ENCODE measurements around the gene UNK.
"Not testable (repeated sequence)": the region's sequence is repeated elsewhere in the genome, so short reads cannot be mapped to it uniquely, and the experiment has no call there.

The UNK gene

DNA sequence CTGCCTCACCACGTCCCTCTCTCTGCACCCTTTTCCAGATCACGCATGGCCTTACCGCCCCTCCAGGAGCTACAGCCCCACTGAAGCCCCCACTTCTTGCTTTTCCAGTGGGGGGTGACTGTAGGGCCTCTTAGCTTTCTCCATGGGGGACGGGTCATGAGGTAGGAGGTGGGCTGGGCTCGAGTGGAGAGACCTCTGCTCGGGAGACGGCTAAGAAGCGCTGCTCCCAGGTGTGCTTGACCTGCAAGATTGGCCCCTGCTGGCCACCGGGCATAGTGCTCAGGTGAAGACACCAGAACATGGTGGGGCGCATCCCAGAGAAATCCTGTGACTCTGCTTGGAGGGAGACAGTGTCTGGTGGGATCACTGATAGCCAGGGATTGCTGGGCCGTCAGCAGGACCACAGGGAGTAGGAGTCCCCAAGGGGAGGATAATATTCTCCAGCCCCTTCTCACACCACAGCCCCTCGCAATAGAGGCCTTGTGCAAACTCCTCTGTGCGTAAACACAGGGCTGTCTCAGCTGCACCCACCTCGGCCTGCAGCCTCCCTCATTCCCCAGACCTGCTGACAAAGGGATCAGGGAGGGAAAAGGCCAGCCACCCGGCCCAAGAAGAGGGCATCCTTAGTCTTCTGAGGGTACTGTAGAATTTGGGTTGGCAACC lies 10.7 kb upstream of the UNK start:
- intact Hi-C loops (cut with micrococcal nuclease): no loop called here
- H3K27ac Mint-ChIP-seq: no peak overlapping the region
- peaks cover 20% of the 10 kb centered on the region for H3K4me1 Mint-ChIP-seq (ENCODE audit: low read depth)

GRCh38 chr17:75774471-75774990 lies 10.1 kb upstream of the UNK start:
- Mint-ChIP-seq H3K27me3 (no peaks in the 10 kb centered on the region), H3K4me3 (no peak overlapping the region), H3K4me1 (ENCODE audit: low read depth) (peaks cover 20% of the 10 kb centered on the region), H3K36me3 (ENCODE audit: low read depth) (peaks cover 53% of the 10 kb centered on the region), H3K9me3 (no peaks in the 10 kb centered on the region), H3K27ac (no peak overlapping the region)
- intact Hi-C loops (cut with micrococcal nuclease): no loop called here

More for the DNA sequence above, 10.7 kb upstream of the UNK start:
- H3K27me3 Mint-ChIP-seq: no peaks in the 10 kb centered on the region
- H3K36me3 Mint-ChIP-seq (ENCODE audit: low read depth): peaks cover 47% of the 10 kb centered on the region
- no peak overlapping the region for H3K4me3 Mint-ChIP-seq
- H3K9me3 Mint-ChIP-seq: no peaks in the 10 kb centered on the region

- intact Hi-C loops (cut with micrococcal nuclease): no loop called here
- Mint-ChIP-seq H3K27me3 (no peaks in the 10 kb centered on the region), H3K27ac (peak overlapping the region; percentile 68), H3K4me3 (no peak overlapping the region), H3K36me3 (ENCODE audit: low read depth) (peaks cover 57% of the 10 kb centered on the region), H3K4me1 (ENCODE audit: low read depth) (peaks cover 20% of the 10 kb centered on the region), H3K9me3 (no peaks in the 10 kb centered on the region)
Observed at GRCh38 chr17:75774991-75775668, 9.5 kb upstream of the UNK start.

DNA sequence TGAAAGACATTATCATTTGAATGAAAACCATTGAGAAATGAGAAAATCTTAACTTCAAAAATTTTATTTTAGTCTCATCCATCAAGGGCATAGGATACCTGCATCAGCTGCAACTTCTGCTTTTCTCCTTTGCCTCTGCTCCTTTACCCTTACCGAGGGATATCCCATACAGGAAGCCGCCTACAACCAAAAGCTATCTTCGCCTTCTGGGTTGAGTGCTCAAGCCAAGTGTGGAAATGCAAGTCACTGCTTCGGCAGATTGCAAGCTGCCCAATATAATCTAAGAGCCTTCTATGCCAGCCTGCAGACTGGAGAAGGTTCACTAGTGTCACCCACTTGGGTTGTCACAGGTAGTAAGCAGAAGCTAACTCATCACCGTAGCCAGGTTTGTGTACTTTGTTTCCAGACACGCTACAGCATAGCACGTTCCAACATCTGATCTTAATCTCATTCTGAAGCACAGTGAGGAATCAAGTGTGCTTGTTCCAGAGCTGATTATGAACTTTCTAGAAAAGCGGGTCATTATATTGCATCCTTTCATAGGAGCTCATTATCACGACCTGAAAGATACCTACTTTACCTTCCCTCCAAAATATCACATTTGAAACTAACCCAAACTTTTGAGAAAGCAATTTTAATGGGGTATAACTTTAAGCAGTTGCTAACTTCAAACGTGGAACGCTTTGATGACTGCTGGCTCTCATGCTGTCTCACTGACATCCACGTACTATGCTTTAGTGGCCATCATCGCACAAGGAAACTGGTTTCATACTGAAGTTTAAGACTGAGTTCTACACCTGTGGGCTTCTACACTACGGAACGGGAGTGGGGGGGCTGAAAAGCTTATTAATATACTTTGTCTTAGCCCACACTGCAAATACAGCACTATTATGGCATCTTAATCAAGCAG lies 8.0 kb upstream of the UNK start:
- no peaks in the 10 kb centered on the region for H3K27me3 Mint-ChIP-seq
- peak overlapping the region; percentile 68 for H3K27ac Mint-ChIP-seq
- peak overlapping the region; percentile 67 for H3K4me3 Mint-ChIP-seq
- no peaks in the 10 kb centered on the region for H3K9me3 Mint-ChIP-seq
- intact Hi-C loops (cut with micrococcal nuclease): no loop called here
- peaks cover 20% of the 10 kb centered on the region for H3K4me1 Mint-ChIP-seq (ENCODE audit: low read depth)
- peaks cover 57% of the 10 kb centered on the region for H3K36me3 Mint-ChIP-seq (ENCODE audit: low read depth)

GRCh38 chr17:75777296-75777922 lies 7.2 kb upstream of the UNK start:
- intact Hi-C loops (cut with micrococcal nuclease): no loop called here
- Mint-ChIP-seq H3K4me3 (peak overlapping the region; percentile 67), H3K4me1 (ENCODE audit: low read depth) (peaks cover 20% of the 10 kb centered on the region), H3K27ac (peak overlapping the region; percentile 95), H3K9me3 (no peaks in the 10 kb centered on the region), H3K27me3 (no peaks in the 10 kb centered on the region), H3K36me3 (ENCODE audit: low read depth) (peaks cover 57% of the 10 kb centered on the region)

DNA sequence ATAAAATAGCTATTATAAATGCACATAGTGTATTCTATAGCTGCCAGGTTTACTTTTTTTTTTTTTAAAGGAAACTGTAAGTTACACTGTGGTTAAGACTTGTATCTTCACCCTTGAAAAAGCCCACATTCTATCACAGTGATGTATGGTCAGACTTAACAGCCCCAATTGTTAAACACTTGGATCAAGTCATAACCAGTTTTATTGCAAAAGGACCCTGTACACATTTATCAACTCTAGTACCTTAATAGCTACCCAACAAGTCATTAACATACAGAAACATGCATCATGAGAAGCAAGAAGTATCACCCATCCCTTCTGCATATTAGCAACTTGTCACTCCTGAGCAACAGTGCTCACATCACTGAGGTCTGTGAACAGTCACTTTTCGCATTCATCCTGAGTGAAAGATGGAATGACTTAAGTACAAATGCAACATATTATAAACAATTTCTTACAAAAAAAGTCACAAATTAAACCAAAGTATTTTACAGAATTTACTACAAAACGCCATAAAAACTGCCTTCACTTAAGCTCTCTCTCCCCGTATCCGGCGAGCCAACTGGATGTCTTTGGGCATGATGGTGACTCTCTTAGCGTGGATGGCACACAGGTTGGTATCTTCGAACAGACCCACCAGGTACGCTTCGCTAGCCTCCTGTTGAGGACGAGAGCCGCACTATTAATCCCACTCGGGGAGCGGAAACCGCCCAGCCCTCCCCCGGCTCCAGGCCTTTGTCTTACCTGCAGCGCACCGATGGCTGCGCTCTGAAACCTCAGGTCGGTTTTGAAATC lies 6.3 kb upstream of the UNK start:
- intact Hi-C loops (cut with micrococcal nuclease); H3K9me3 Mint-ChIP-seq; H3K27me3 Mint-ChIP-seq: not testable (repeated sequence)
- peak overlapping the region; percentile 86 for H3K4me3 Mint-ChIP-seq
- H3K4me1 Mint-ChIP-seq (ENCODE audit: low read depth): peaks cover 23% of the 10 kb centered on the region
- H3K36me3 Mint-ChIP-seq (ENCODE audit: low read depth): peaks cover 57% of the 10 kb centered on the region
- peak overlapping the region; percentile 95 for H3K27ac Mint-ChIP-seq

- Mint-ChIP-seq H3K27ac (peak overlapping the region; percentile 95), H3K27me3 (no peaks in the 10 kb centered on the region), H3K4me1 (ENCODE audit: low read depth) (peaks cover 29% of the 10 kb centered on the region), H3K4me3 (peak overlapping the region; percentile 86), H3K36me3 (ENCODE audit: low read depth) (peaks cover 57% of the 10 kb centered on the region), H3K9me3 (no peaks in the 10 kb centered on the region)
- intact Hi-C loops (cut with micrococcal nuclease): no loop called here
Observed at GRCh38 chr17:75778861-75779249, 5.8 kb upstream of the UNK start.

GRCh38 chr17:75779250-75779986 lies 5.2 kb upstream of the UNK start:
- H3K4me3 Mint-ChIP-seq: peak overlapping the region; percentile 86
- H3K9me3 Mint-ChIP-seq: no peaks in the 10 kb centered on the region
- H3K27me3 Mint-ChIP-seq: no peaks in the 10 kb centered on the region
- peaks cover 30% of the 10 kb centered on the region for H3K4me1 Mint-ChIP-seq (ENCODE audit: low read depth)
- intact Hi-C loops (cut with micrococcal nuclease): no loop called here
- peaks cover 54% of the 10 kb centered on the region for H3K36me3 Mint-ChIP-seq (ENCODE audit: low read depth)
- peak overlapping the region; percentile 95 for H3K27ac Mint-ChIP-seq

GRCh38 chr17:75779987-75780889 lies 4.4 kb upstream of the UNK start:
- H3K9me3 Mint-ChIP-seq: no peaks in the 10 kb centered on the region
- H3K4me1 Mint-ChIP-seq (ENCODE audit: low read depth): peaks cover 29% of the 10 kb centered on the region
- H3K27me3 Mint-ChIP-seq: no peaks in the 10 kb centered on the region
- peak overlapping the region; percentile 95 for H3K27ac Mint-ChIP-seq
- H3K36me3 Mint-ChIP-seq (ENCODE audit: low read depth): peaks cover 51% of the 10 kb centered on the region
- intact Hi-C loops (cut with micrococcal nuclease): no loop called here
- peak overlapping the region; percentile 13 for H3K4me3 Mint-ChIP-seq

GRCh38 chr17:75783069-75783783 lies 1.4 kb upstream of the UNK start:
- Mint-ChIP-seq H3K4me3 (peak overlapping the region; percentile 81), H3K27ac (peak overlapping the region; percentile 99), H3K36me3 (ENCODE audit: low read depth) (peaks cover 24% of the 10 kb centered on the region), H3K4me1 (ENCODE audit: low read depth) (peaks cover 29% of the 10 kb centered on the region), H3K27me3 (no peaks in the 10 kb centered on the region), H3K9me3 (no peaks in the 10 kb centered on the region)
- intact Hi-C loops (cut with micrococcal nuclease): no loop called here

DNA sequence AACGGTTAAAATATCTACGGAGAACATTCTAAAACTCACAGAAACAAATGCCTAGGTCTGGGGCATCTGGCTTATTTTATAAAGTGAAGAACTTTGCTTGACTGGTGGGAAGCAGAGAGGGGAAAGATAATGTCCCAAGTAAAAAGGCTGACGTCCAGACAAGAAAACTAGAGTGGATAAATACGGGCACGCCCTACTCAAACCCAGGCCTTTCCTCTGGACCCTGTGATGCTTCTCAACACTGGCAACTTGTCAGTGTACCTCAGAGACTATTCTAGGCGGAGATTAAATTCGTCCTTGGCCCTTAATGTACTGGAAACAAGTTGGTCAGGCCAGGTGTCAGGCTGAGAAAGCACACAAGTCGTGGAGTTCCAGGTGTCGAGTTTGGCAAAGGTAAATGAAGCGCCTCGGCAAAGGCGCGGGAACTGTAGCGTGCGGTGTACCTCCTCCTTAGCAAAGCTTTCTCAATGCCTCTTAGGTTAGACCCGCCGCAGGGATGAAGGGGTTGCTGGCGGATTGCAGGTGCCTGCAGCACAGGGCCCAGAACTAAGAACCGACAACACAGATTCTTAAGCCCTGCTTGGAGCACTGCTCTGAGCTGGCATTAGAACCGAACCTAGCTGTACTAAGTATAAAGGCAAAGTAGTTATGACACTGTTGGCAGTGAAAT lies 668 bp upstream of the UNK start:
- no peaks in the 10 kb centered on the region for H3K9me3 Mint-ChIP-seq
- intact Hi-C loops (cut with micrococcal nuclease): loop anchor here (1.0 kb wide), 1 partner anchor 71 kb away; the partner anchor contains the start of gene WBP2
- H3K4me1 Mint-ChIP-seq (ENCODE audit: low read depth): peaks cover 29% of the 10 kb centered on the region
- H3K27ac Mint-ChIP-seq: peak overlapping the region; percentile 99
- peak overlapping the region; percentile 81 for H3K4me3 Mint-ChIP-seq
- peaks cover 17% of the 10 kb centered on the region for H3K36me3 Mint-ChIP-seq (ENCODE audit: low read depth)
- no peaks in the 10 kb centered on the region for H3K27me3 Mint-ChIP-seq
